ENCODE results near the gene ANKDD1A. TPM values are rescaled to one million over a fixed set of nuclear protein-coding genes. Genes with fewer than 3 reads are reported as not detected.

ANKDD1A gene
- total and polyA plus RNA-seq, 3 donors from 2014 or later, result 11.1 to 34.9 (median 31.8) TPM

GRCh38 chr15:64975390-64975789 is 63.7 kb downstream of the ANKDD1A start:
- H3K27me3 ChIP-seq, result no peaks in the 10 kb centered on the region
- 80 to 87% methylated on average over 5 of the region's 5 CpGs for WGBS, 2 donors
- H3K4me3 ChIP-seq, result no peak overlapping the region
- no peaks in the 10 kb centered on the region for H3K9me3 ChIP-seq
- DNase-seq, result no peak
- H3K4me1 ChIP-seq, result no peaks in the 10 kb centered on the region
- no peak for TF ChIP-seq POLR2A (IDR thresholded peaks at IDR 0.05)
- no peak for TF ChIP-seq CTCF (IDR thresholded peaks at IDR 0.05)
- no peaks in the 10 kb centered on the region for H3K36me3 ChIP-seq (ENCODE audit: low read depth, missing control alignments)
- H3K27ac ChIP-seq, result no peak overlapping the region
- intact Hi-C loops (cut with DNase I; ENCODE audit: low total_unique reads), result no loop called here

- H3K27ac ChIP-seq, result no peak overlapping the region
- no peaks in the 10 kb centered on the region for H3K27me3 ChIP-seq
- DNase-seq, result no peak
- no peaks in the 10 kb centered on the region for H3K9me3 ChIP-seq
- intact Hi-C loops (cut with DNase I; ENCODE audit: low total_unique reads), result no loop called here
- peaks cover 2% of the 10 kb centered on the region for H3K4me1 ChIP-seq
- 73% methylated on average over 7 of the region's 7 CpGs for WGBS, 2 donors
- H3K4me3 ChIP-seq, result no peak overlapping the region
- TF ChIP-seq CTCF (IDR thresholded peaks at IDR 0.05) (no peak), POLR2A (IDR thresholded peaks at IDR 0.05) (no peak)
- H3K36me3 ChIP-seq (ENCODE audit: low read depth, missing control alignments), result no peaks in the 10 kb centered on the region
Observed at GRCh38 chr15:64979252-64979710, 67.6 kb downstream of the ANKDD1A start.

GRCh38 chr15:64981812-64982431 is 70.2 kb downstream of the ANKDD1A start:
- intact Hi-C loops (cut with DNase I; ENCODE audit: low total_unique reads), result no loop called here
- 65 to 69% methylated on average over 6 of the region's 6 CpGs for WGBS, 2 donors
- peaks cover 22% of the 10 kb centered on the region for H3K4me1 ChIP-seq
- H3K9me3 ChIP-seq, result no peaks in the 10 kb centered on the region
- no peak for DNase-seq
- TF ChIP-seq POLR2A (IDR thresholded peaks at IDR 0.05), result no peak
- TF ChIP-seq CTCF (IDR thresholded peaks at IDR 0.05), result no peak
- H3K27me3 ChIP-seq, result no peaks in the 10 kb centered on the region
- no peak overlapping the region for H3K4me3 ChIP-seq
- H3K27ac ChIP-seq, result no peak overlapping the region
- H3K36me3 ChIP-seq (ENCODE audit: low read depth, missing control alignments), result no peaks in the 10 kb centered on the region

- no peaks in the 10 kb centered on the region for H3K27me3 ChIP-seq
- H3K4me1 ChIP-seq, result peaks cover 22% of the 10 kb centered on the region
- intact Hi-C loops (cut with DNase I; ENCODE audit: low total_unique reads), result no loop called here
- DNase-seq, result no peak
- H3K36me3 ChIP-seq (ENCODE audit: low read depth, missing control alignments), result no peaks in the 10 kb centered on the region
- WGBS, 2 donors, result 83 to 93% methylated on average over 1 of the region's 1 CpG
- no peaks in the 10 kb centered on the region for H3K9me3 ChIP-seq
- no peak overlapping the region for H3K27ac ChIP-seq
- TF ChIP-seq CTCF (IDR thresholded peaks at IDR 0.05) (no peak), POLR2A (IDR thresholded peaks at IDR 0.05) (no peak)
- H3K4me3 ChIP-seq, result no peak overlapping the region
Observed at GRCh38 chr15:64982472-64982871, 70.8 kb downstream of the ANKDD1A start.

Measured in testis (tissue), 3 donors.